K562 (cell line): Measurements from ENCODE around the gene FRYL. TPM values are rescaled to one million over a fixed set of nuclear protein-coding genes. Genes with fewer than 3 reads are reported as not detected.

Experiments used
- ATAC-seq: fragments of 200-7000 bp; cut with Tn5 transposase; 3 replicates; pipeline ENCODE4 v1.9.1; 2020; ENCODE audit warnings: moderate library complexity
- BruUV-seq: library from RNA; stranded (reverse); fragments of 400-500 nt; replicated peaks from 2 replicates; lab custom pipeline; 2021; lab: Mats Ljungman, UMichigan
- CTCF ChIA-PET: fragments of 300-600 bp; formaldehyde crosslinking; extraction: SDS; loops from one replicate; lab custom pipeline; 2021; ENCODE audit warnings: low intra/inter-chr PET ratio; lab: Yijun Ruan, JAX
- POLR2A ChIA-PET: fragments of 300-600, 350-650 bp; sonication (Branson Sonifier 250); formaldehyde crosslinking; extraction: SDS; loops from one replicate; lab custom pipeline; 2021; ENCODE audit warnings: antibody characterized with exemption, inconsistent platforms; lab: Yijun Ruan, JAX
- DNase-seq, 4 experiments: peaks; one replicate each; pipeline versions ENCODE4 v3.0.0 to v3.0.0-alpha.2; 2011 to 2018; ENCODE audit warnings: low spot score in 3 of 4, mixed read lengths in 3 of 4; ENCODE audit errors: extremely low read depth in 1 of 4
- FAIRE-seq: peaks from 2 replicates; lab custom pipeline; 2011; peaks lifted over from hg19 to GRCh38; lab: Jason Lieb, UNC
- H2AFZ ChIP-seq: 2 replicates; pipeline ENCODE4 v1.6.0; 2011; ENCODE audit warnings: low read depth, low read length, control low read depth, inconsistent platforms
- H3K27ac ChIP-seq: fragments of 200-600 bp; 3 replicates; pipeline ENCODE4 v1.8.0; 2011; ENCODE audit warnings: low read depth, mild to moderate bottlenecking, control low read depth, inconsistent platforms, low read length, moderate library complexity, mixed read lengths; ENCODE audit errors: extremely low read depth
- H3K27me3 ChIP-seq, 2 experiments: fragments of 300-600 bp in 1 of 2; 2 replicates in 1 of 2; 3 replicates in 1 of 2; pipeline versions ENCODE4 v1.6.0 to v1.8.0; 2011; ENCODE audit warnings: inconsistent platforms in 2 of 2, low read length in 2 of 2, mild to moderate bottlenecking in 1 of 2, mixed read lengths in 1 of 2, moderate library complexity in 1 of 2; ENCODE audit not compliant: control insufficient read depth in 2 of 2, insufficient read depth in 2 of 2
- H3K36me3 ChIP-seq: fragments of 300-600 bp; 3 replicates; pipeline ENCODE4 v1.8.0; 2011; ENCODE audit warnings: mild to moderate bottlenecking, low read length, inconsistent platforms; ENCODE audit not compliant: control insufficient read depth, insufficient read depth
- H3K4me1 ChIP-seq, 2 experiments: fragments of 200-600 bp in 1 of 2; replicated peaks in 1 of 2; 2 replicates in 1 of 2; 3 replicates in 1 of 2; pipeline versions ENCODE4 v1.5.1 to v1.8.0; 2011; ENCODE audit warnings: inconsistent platforms in 2 of 2, low read length in 2 of 2, mild to moderate bottlenecking in 1 of 2, mixed read lengths in 1 of 2, moderate library complexity in 1 of 2; ENCODE audit not compliant: control insufficient read depth in 2 of 2, insufficient read depth in 2 of 2
- H3K4me2 ChIP-seq: 2 replicates; pipeline ENCODE4 v1.6.1; 2011; ENCODE audit warnings: low read length, control low read depth, inconsistent platforms, mixed read lengths; ENCODE audit not compliant: insufficient read depth
- H3K4me3 ChIP-seq: fragments of 200-600 bp; sonication (generic), shearing (Covaris generic); 2 replicates; pipeline ENCODE4 v1.5.1; 2016; ENCODE audit warnings: control low read depth, inconsistent platforms
- H3K79me2 ChIP-seq: fragments of 200-600 bp; 3 replicates; pipeline ENCODE4 v1.8.0; 2011; ENCODE audit warnings: low read length, inconsistent platforms; ENCODE audit not compliant: control insufficient read depth, insufficient read depth
- H3K9ac ChIP-seq, 2 experiments: 2 replicates each; pipeline versions ENCODE4 v1.6.0 to v1.6.1; 2011; ENCODE audit warnings: low read depth in 2 of 2, low read length in 2 of 2, control low read depth in 1 of 2, inconsistent platforms in 1 of 2, mild to moderate bottlenecking in 1 of 2, mixed read lengths in 1 of 2; ENCODE audit not compliant: insufficient read depth in 1 of 2
- H3K9me1 ChIP-seq: one replicate; pipeline ENCODE4 v1.6.0; 2011; ENCODE audit warnings: inconsistent platforms, mild to moderate bottlenecking, low read length, moderate library complexity; ENCODE audit not compliant: control insufficient read depth, insufficient read depth
- H3K9me3 ChIP-seq: replicated peaks from 2 replicates; pipeline ENCODE4 v1.5.1; 2011; ENCODE audit warnings: low read depth, low read length, inconsistent platforms; ENCODE audit not compliant: control insufficient read depth, insufficient read depth
- H4K20me1 ChIP-seq: replicated peaks from 2 replicates; pipeline ENCODE4 v1.6.1; 2011; ENCODE audit warnings: low read length, inconsistent platforms, mixed read lengths; ENCODE audit not compliant: control insufficient read depth, insufficient read depth
- ARID1B ChIP-seq: fragments of 450-650 bp; IDR thresholded peaks from 2 replicates; pipeline ENCODE4 v1.6.1; 2016; ENCODE audit warnings: antibody characterized with exemption, mild to moderate bottlenecking, inconsistent platforms
- BMI1 ChIP-seq: fragments of 150-350 bp; IDR thresholded peaks from 2 replicates; pipeline ENCODE4 v1.6.1; 2014; ENCODE audit warnings: low read length
- CHD1 ChIP-seq: fragments of 200-600 bp; sonication (generic); IDR thresholded peaks from one replicate; pipeline ENCODE4 v1.6.1; 2012; ENCODE audit warnings: mild to moderate bottlenecking, moderate library complexity, low read length, inconsistent platforms
- CREM ChIP-seq: IDR thresholded peaks from 2 replicates; pipeline ENCODE4 v1.6.1; 2014; ENCODE audit warnings: antibody characterized with exemption, low read depth
- DACH1 ChIP-seq: fragments of 450-650 bp; IDR thresholded peaks from 2 replicates; pipeline ENCODE4 v1.6.1; 2018; ENCODE audit not compliant: partially characterized antibody
- ELF1 ChIP-seq: fragments of 200-800 bp; sonication (Bioruptor generic); IDR thresholded peaks from 2 replicates; pipeline ENCODE4 v1.6.1; 2016; ENCODE audit warnings: missing genetic modification characterization, missing compliant biosample characterization
- KLF6 ChIP-seq: fragments of 250-450 bp; sonication (Bioruptor Pico); IDR thresholded peaks from 2 replicates; pipeline ENCODE4 v1.4.0; 2020; ENCODE audit warnings: mild to moderate bottlenecking, moderate library complexity, borderline replicate concordance
- MBD2 ChIP-seq: sonication (generic); IDR thresholded peaks from 2 replicates; pipeline ENCODE4 v1.6.1; 2016; ENCODE audit warnings: low read depth, borderline replicate concordance
- NCOA6 ChIP-seq: fragments of 450-650 bp; IDR thresholded peaks from 2 replicates; pipeline ENCODE4 v1.6.1; 2017; ENCODE audit warnings: mild to moderate bottlenecking
- NFE2 ChIP-seq: IDR thresholded peaks from 2 replicates; pipeline ENCODE4 v1.6.1; 2014; ENCODE audit warnings: antibody characterized with exemption, low read depth
- SIN3B ChIP-seq: fragments of 450-650 bp; IDR thresholded peaks from 2 replicates; pipeline ENCODE4 v1.6.1; 2017; ENCODE audit warnings: low read depth, mild to moderate bottlenecking, moderate library complexity
- U2AF1 ChIP-seq: fragments of 200-400 bp; formaldehyde crosslinking; optimal IDR thresholded peaks from 2 replicates; pipeline ENCODE3; 2017; ENCODE audit warnings: mild to moderate bottlenecking, low read depth, low read length, moderate library complexity
- ZBTB26 ChIP-seq: fragments of 450-650 bp; formaldehyde crosslinking; IDR thresholded peaks from 2 replicates; pipeline ENCODE4 v1.4.0; 2022; ENCODE audit warnings: missing genetic modification characterization
- ZBTB7A ChIP-seq: IDR thresholded peaks from 2 replicates; pipeline ENCODE4 v1.6.1; 2011; ENCODE audit warnings: low read depth, mild to moderate bottlenecking, low read length, moderate library complexity, borderline replicate concordance; ENCODE audit not compliant: control insufficient read depth
- ZMIZ1 ChIP-seq, 2 experiments: fragments of 150-350 bp in 1 of 2; IDR thresholded peaks; 2 replicates each; pipeline ENCODE4 v1.6.1; 2012 to 2016; ENCODE audit warnings: low read depth in 2 of 2, low read length in 2 of 2, mild to moderate bottlenecking in 1 of 2, moderate library complexity in 1 of 2
- ZNF584 ChIP-seq: fragments of 200-800 bp; sonication (Bioruptor generic); IDR thresholded peaks from 2 replicates; pipeline ENCODE4 v1.6.1; 2016; ENCODE audit warnings: low read depth, mild to moderate bottlenecking, missing genetic modification characterization, missing compliant biosample characterization
- ZNF696 ChIP-seq: fragments of 250-450 bp; sonication (Bioruptor Pico); conservative IDR thresholded peaks from 2 replicates; pipeline ENCODE4 v1.4.0; 2020; ENCODE audit warnings: mild to moderate bottlenecking, moderate library complexity
- ZZZ3 ChIP-seq: fragments of 450-650 bp; IDR thresholded peaks from 2 replicates; pipeline ENCODE4 v1.6.1; 2016; ENCODE audit warnings: antibody characterized with exemption, mild to moderate bottlenecking, moderate library complexity
- WGBS: fragments of 100-300 bp; shearing (Covaris generic); methylation state at CpG from one replicate; pipeline ENCODE4 v1.1.6; 2016; ENCODE audit warnings: low coverage, mixed read lengths; ENCODE audit not compliant: insufficient coverage; ENCODE audit errors: missing lambda C conversion rate; 5-methylcytosine and 5-hydroxymethylcytosine counted together
- in situ Hi-C: fragments of 300-500 bp; cut with MboI; formaldehyde crosslinking; loops from 4 replicates; pipeline ENCODE4 v1.15.0; 2018; ENCODE audit warnings: inconsistent platforms, mixed read lengths
- intact Hi-C: fragments of 100-400 bp; cut with micrococcal nuclease; formaldehyde crosslinking; loops from 2 replicates; pipeline ENCODE4 v1.14.2; 2022
- polyA plus RNA-seq, 8 experiments: library from polyadenylated mRNA; depleted of rRNA in 4 of 8; stranded (reverse) in 5 of 8; unstranded in 3 of 8; fragments of >200 nt; fragmentation: Nextera tagmentation in 2 of 8; fragmentation: Illumina TruSeq in 1 of 8; extraction: Ambion mirVana in 2 of 8; extraction: Trizol in 1 of 8; gene quantifications; 2 replicates each; pipeline versions ENCODE4 v1.2.1 to v1.2.3, GENCODE V29; 2011 to 2014; ENCODE audit warnings: inconsistent platforms in 1 of 8, missing spikeins in 1 of 8
- total RNA-seq, 7 experiments: library from RNA; depleted of rRNA in 6 of 7; stranded (reverse); fragments of >200 nt in 6 of 7; fragmentation: Illumina TruSeq in 2 of 7; extraction: Trizol in 2 of 7; gene quantifications; 2 replicates each; pipeline versions ENCODE4 v1.2.1 to v1.2.3, GENCODE V29; 2011 to 2021; ENCODE audit warnings: low replicate concordance in 1 of 7

The FRYL gene
- total and polyA plus RNA-seq, 9 of the 15 experiments (the other 6 are each of a cell fraction or from before 2014, with no cell fraction given) = 7.2 to 34.9 (median 15.9) TPM

DNA sequence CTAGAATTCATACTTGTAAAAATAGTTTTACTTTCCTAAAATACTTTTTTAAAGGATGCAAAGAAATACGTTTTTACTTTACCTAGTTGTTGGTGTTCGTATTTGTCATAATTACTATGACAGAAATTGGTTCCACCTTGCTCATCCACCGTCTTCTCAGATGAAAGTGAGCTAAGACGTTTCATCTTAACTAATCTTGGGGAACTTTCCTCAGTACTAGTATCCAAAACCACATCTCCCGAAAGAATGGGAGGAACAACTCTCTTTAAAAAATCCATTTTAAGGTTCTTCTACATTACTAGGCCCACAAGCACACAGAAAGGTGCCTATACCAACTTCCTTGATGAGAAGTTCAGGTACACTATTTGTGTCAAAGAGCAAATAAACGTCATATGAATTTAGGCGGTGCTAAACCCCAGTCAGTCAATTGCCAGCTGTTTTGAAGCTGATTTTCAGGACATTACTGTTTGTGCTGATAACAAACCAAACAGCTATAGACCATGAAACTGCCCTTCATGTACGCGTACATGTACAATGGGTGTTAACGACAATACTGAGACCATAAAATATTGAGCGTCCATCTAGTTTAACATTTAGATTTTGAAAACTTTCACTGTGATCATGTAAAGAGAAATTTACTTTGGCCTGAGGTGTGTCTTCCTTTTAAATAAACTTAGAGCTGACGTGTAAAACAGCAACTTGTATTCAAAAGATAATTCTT lies 99.1 kb downstream of the FRYL start (continued):
- peak in 1 of 2 experiments; percentile 66; a peak in 2 of 4 replicates for TF ChIP-seq ZMIZ1 (IDR thresholded peaks at IDR 0.05; ENCODE audit: low read depth in 2 of 2, low read length in 2 of 2)
- TF ChIP-seq ARID1B = peak; percentile 92
- TF ChIP-seq ZZZ3 = no peak
- peak; percentile 64 for TF ChIP-seq CREM
- TF ChIP-seq DACH1 = peak; percentile 94

DNA sequence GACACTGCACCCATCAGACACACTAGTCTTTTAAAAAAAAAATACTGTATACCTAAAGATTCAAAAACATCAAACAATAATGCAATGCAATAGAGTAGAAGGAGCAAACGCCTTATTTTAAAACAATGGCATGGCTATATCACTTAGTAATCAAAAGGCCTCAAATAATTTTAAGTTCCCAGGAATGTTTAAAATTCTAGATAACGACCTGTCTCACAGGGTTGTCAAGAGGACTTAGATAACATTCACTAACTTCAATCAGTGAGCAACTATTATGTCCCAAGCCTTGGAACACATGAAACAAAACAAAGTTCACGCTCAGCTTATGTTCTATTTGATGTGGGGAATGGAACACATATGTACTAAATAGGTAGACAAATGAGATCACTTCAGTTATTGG lies 106.5 kb downstream of the FRYL start:
- BruUV-seq = no TSS peak
- Histone ChIP-seq H3K79me2 (peaks cover 3% of the 10 kb centered on the region; the same call in 1 of the 3 replicates), H3K9ac (no peak overlapping the region), H3K36me3 (no peaks in the 10 kb centered on the region; the same call in 2 of the 3 replicates), H3K9me1 (no peaks in the 10 kb centered on the region), H2AFZ (no peak overlapping the region), H3K9me3 (peaks cover 3% of the 10 kb centered on the region; the same call in 1 of the 2 replicates), H4K20me1 (no peaks in the 10 kb centered on the region), H3K4me1 (peaks cover 0 to 3% of the 10 kb centered on the region in 2 experiments; a peak in 3 of 5 replicates), H3K27me3 (no peaks in the 10 kb centered on the region), H3K4me3 (no peak overlapping the region), H3K4me2 (no peak overlapping the region), H3K27ac (no peak overlapping the region)
- FAIRE-seq = peak; percentile 29
- POLR2A ChIA-PET = no interaction called here
- CTCF ChIA-PET = no interaction called here
- WGBS = 57% methylated on average over 3 of the region's 3 CpGs
- no peak for ATAC-seq
- in situ Hi-C loops = loop anchor here (5.0 kb wide), 1 partner anchor 36 kb away; no protein-coding TSS in a partner anchor
- intact Hi-C loops = no loop called here
- DNase-seq = no peak
- TF ChIP-seq MBD2 (no peak), CHD1 (no peak), NCOA6 (no peak), ZBTB26 (CRISPR knock-in tag) (no peak), ELF1 (tag) (no peak), ZBTB7A (no peak), ZNF584 (CRISPR knock-in tag) (no peak), BMI1 (no peak), ZNF696 (CRISPR knock-in tag) (no peak), ZZZ3 (no peak), NFE2 (no peak), KLF6 (CRISPR knock-in tag) (no peak), U2AF1 (no peak), SIN3B (no peak)
